ENCODE measurements around the gene MEIS3.

Gene MEIS3

DNA sequence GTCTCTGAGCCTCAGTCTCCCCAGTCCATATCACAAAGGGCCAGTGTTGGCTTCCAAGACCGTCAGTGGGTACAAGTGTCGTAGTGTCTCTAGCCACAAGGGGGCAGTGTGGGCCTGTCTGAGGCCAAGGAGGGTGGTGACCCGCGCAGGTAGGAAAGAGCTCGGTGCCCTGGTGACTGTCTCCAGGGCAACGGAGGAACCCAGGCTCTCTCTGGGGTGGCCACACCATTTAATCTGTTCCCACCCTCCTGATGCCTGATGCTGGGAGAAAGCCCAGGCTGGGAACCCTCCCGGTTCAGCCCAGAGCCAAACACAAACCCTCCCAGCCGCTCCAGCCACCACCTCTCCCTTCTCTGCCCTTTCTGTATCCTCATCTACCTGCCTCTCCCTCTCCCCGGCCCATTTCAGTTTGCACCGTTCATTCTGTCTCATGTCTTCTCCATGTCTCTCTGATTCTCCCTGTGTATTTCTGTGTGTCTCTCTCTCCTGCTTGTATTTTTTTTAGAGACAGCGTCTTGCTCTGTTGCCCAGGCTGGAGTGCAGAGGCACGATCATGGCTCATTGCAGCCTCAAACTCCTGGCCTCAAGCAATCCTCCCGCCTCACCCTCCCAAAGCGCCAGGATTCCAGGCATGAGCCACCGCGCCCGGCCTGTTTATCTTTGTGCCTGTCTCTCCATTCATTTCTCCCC, 17.5 kb upstream of the MEIS3 start:
- DNase-seq (ENCODE audit: insufficient read length, low spot score) (peak; percentile 78), FAIRE-seq (peak; percentile 99)
- TF ChIP-seq SPI1 (IDR thresholded peaks at IDR 0.05; ENCODE audit: low read depth, low read length) = no peak
- no peak for TF ChIP-seq POLR2A (IDR thresholded peaks at IDR 0.05; ENCODE audit: low read depth, low read length)
- TF ChIP-seq PAX5 (IDR thresholded peaks at IDR 0.05; ENCODE audit: insufficient read depth, low read length, severe bottlenecking) = no peak
- TF ChIP-seq POLR2AphosphoS5 (IDR thresholded peaks at IDR 0.05; ENCODE audit: low read depth, low read length) = no peak
- TF ChIP-seq POU2F2 (IDR thresholded peaks at IDR 0.05; ENCODE audit: low read depth, low read length) = no peak
- no peak for TF ChIP-seq TAF1 (IDR thresholded peaks at IDR 0.05; ENCODE audit: low read depth, low read length)

- FAIRE-seq (peak; percentile 9), DNase-seq (ENCODE audit: insufficient read length, low spot score) (no peak)
- TF ChIP-seq POLR2A (IDR thresholded peaks at IDR 0.05; ENCODE audit: low read depth, low read length) (no peak), PAX5 (IDR thresholded peaks at IDR 0.05; ENCODE audit: insufficient read depth, low read length, severe bottlenecking) (no peak), POU2F2 (IDR thresholded peaks at IDR 0.05; ENCODE audit: low read depth, low read length) (no peak), TAF1 (IDR thresholded peaks at IDR 0.05; ENCODE audit: low read depth, low read length) (no peak), POLR2AphosphoS5 (IDR thresholded peaks at IDR 0.05; ENCODE audit: low read depth, low read length) (no peak), SPI1 (IDR thresholded peaks at IDR 0.05; ENCODE audit: low read depth, low read length) (no peak)
Measured at GRCh38 chr19:47435883-47436417, 16.6 kb upstream of the MEIS3 start.

GRCh38 chr19:47435196-47435595, 15.9 kb upstream of the MEIS3 start:
- DNase-seq (ENCODE audit: insufficient read length, low spot score) = no peak
- FAIRE-seq = peak; percentile 82
- TF ChIP-seq PAX5 (IDR thresholded peaks at IDR 0.05; ENCODE audit: insufficient read depth, low read length, severe bottlenecking) = no peak
- TF ChIP-seq SPI1 (IDR thresholded peaks at IDR 0.05; ENCODE audit: low read depth, low read length) = peak; percentile 85
- TF ChIP-seq POLR2A (IDR thresholded peaks at IDR 0.05; ENCODE audit: low read depth, low read length) = no peak
- TF ChIP-seq POLR2AphosphoS5 (IDR thresholded peaks at IDR 0.05; ENCODE audit: low read depth, low read length) = no peak
- no peak for TF ChIP-seq POU2F2 (IDR thresholded peaks at IDR 0.05; ENCODE audit: low read depth, low read length)
- no peak for TF ChIP-seq TAF1 (IDR thresholded peaks at IDR 0.05; ENCODE audit: low read depth, low read length)

- DNase-seq (ENCODE audit: insufficient read length, low spot score) (no peak), FAIRE-seq (no peak)
- TF ChIP-seq PAX5 (IDR thresholded peaks at IDR 0.05; ENCODE audit: insufficient read depth, low read length, severe bottlenecking) = no peak
- TF ChIP-seq TAF1 (IDR thresholded peaks at IDR 0.05; ENCODE audit: low read depth, low read length) = no peak
- TF ChIP-seq SPI1 (IDR thresholded peaks at IDR 0.05; ENCODE audit: low read depth, low read length) = no peak
- no peak for TF ChIP-seq POU2F2 (IDR thresholded peaks at IDR 0.05; ENCODE audit: low read depth, low read length)
- TF ChIP-seq POLR2A (IDR thresholded peaks at IDR 0.05; ENCODE audit: low read depth, low read length) = no peak
- no peak for TF ChIP-seq POLR2AphosphoS5 (IDR thresholded peaks at IDR 0.05; ENCODE audit: low read depth, low read length)
Measured at GRCh38 chr19:47434088-47434487, 14.8 kb upstream of the MEIS3 start.

- FAIRE-seq (peak; percentile 40), DNase-seq (ENCODE audit: insufficient read length, low spot score) (no peak)
- TF ChIP-seq SPI1 (IDR thresholded peaks at IDR 0.05; ENCODE audit: low read depth, low read length) = peak; percentile 49
- no peak for TF ChIP-seq POU2F2 (IDR thresholded peaks at IDR 0.05; ENCODE audit: low read depth, low read length)
Measured at GRCh38 chr19:47433121-47433520, 13.8 kb upstream of the MEIS3 start.

DNA sequence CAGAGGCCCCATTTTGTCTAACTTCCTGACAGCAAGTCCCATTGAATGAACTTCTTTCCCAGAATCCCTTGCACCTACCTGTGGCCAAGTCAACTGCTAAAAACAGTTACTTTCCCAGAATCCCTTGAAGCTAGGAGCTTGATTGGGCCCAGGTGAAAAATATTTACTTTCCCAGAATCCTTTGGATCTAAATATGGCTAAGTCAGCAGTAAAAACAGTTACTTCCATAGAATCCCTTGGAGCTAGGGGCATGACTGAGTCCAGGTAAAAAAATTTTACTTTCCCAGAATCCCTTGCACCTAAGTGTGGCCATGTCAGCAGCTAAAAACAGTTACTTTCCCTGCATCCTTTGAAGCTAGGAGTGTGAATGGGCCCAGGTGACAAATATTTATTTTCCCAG, 13.2 kb upstream of the MEIS3 start:
- DNase-seq (ENCODE audit: insufficient read length, low spot score) (no peak), FAIRE-seq (no peak)
- TF ChIP-seq POLR2A (IDR thresholded peaks at IDR 0.05; ENCODE audit: low read depth, low read length) (no peak), POLR2AphosphoS5 (IDR thresholded peaks at IDR 0.05; ENCODE audit: low read depth, low read length) (no peak), POU2F2 (IDR thresholded peaks at IDR 0.05; ENCODE audit: low read depth, low read length) (no peak), SPI1 (IDR thresholded peaks at IDR 0.05; ENCODE audit: low read depth, low read length) (no peak), PAX5 (IDR thresholded peaks at IDR 0.05; ENCODE audit: insufficient read depth, low read length, severe bottlenecking) (no peak), TAF1 (IDR thresholded peaks at IDR 0.05; ENCODE audit: low read depth, low read length) (no peak)

- FAIRE-seq = no peak
- TF ChIP-seq POLR2AphosphoS5 (IDR thresholded peaks at IDR 0.05; ENCODE audit: low read depth, low read length) = no peak
- TF ChIP-seq POLR2A (IDR thresholded peaks at IDR 0.05; ENCODE audit: low read depth, low read length) = no peak
- TF ChIP-seq TAF1 (IDR thresholded peaks at IDR 0.05; ENCODE audit: low read depth, low read length) = no peak
- TF ChIP-seq POU2F2 (IDR thresholded peaks at IDR 0.05; ENCODE audit: low read depth, low read length) = no peak
- no peak for TF ChIP-seq PAX5 (IDR thresholded peaks at IDR 0.05; ENCODE audit: insufficient read depth, low read length, severe bottlenecking)
- no peak for TF ChIP-seq SPI1 (IDR thresholded peaks at IDR 0.05; ENCODE audit: low read depth, low read length)
- no peak for DNase-seq (ENCODE audit: insufficient read length, low spot score)
Measured at GRCh38 chr19:47432091-47432490, 12.8 kb upstream of the MEIS3 start.

GRCh38 chr19:47430041-47430802, 10.9 kb upstream of the MEIS3 start:
- TF ChIP-seq TAF1 (IDR thresholded peaks at IDR 0.05; ENCODE audit: low read depth, low read length) (no peak), POLR2AphosphoS5 (IDR thresholded peaks at IDR 0.05; ENCODE audit: low read depth, low read length) (no peak)
- FAIRE-seq (peak; percentile 56), DNase-seq (ENCODE audit: insufficient read length, low spot score) (no peak)

- FAIRE-seq = no peak
- TF ChIP-seq SPI1 (IDR thresholded peaks at IDR 0.05; ENCODE audit: low read depth, low read length) = no peak
- no peak for DNase-seq (ENCODE audit: insufficient read length, low spot score)
Measured at GRCh38 chr19:47429140-47429793, 9.9 kb upstream of the MEIS3 start.
